ENCODE data around the gene MSGN1. TPM values are rescaled to one million over a fixed set of nuclear protein-coding genes. Genes with fewer than 3 reads are reported as not detected.

MSGN1 gene, protein sequence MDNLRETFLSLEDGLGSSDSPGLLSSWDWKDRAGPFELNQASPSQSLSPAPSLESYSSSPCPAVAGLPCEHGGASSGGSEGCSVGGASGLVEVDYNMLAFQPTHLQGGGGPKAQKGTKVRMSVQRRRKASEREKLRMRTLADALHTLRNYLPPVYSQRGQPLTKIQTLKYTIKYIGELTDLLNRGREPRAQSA
- total RNA-seq = not detected

- H3K27me3 Mint-ChIP-seq = peaks cover 34% of the 10 kb centered on the region
- no peak within 1 kb of the TSS for H3K27ac Mint-ChIP-seq
- no peak within 1 kb of the TSS for H3K4me3 Mint-ChIP-seq
- ChIA-PET CTCF (no interaction called here), POLR2A (no interaction called here)
- H3K36me3 Mint-ChIP-seq (ENCODE audit: low read depth) = no peaks in the 10 kb centered on the region
- no peak for DNase-seq
- H3K9me3 Mint-ChIP-seq = no peaks in the 10 kb centered on the region
- H3K4me1 Mint-ChIP-seq = peaks cover 16% of the 10 kb centered on the region
Observed at GRCh38 chr2:17816396-17817245, at the start of gene MSGN1. MSGN1 (plus strand) TSS chr2:17816460; CDS start chr2:17816519, 59 bp downstream.

GRCh38 chr2:17768894-17769293 is 47.4 kb upstream of the MSGN1 start:
- H3K36me3 Mint-ChIP-seq (ENCODE audit: low read depth) = peaks cover 48% of the 10 kb centered on the region
- H3K4me3 Mint-ChIP-seq = no peak overlapping the region
- no peaks in the 10 kb centered on the region for H3K9me3 Mint-ChIP-seq
- no peaks in the 10 kb centered on the region for H3K27me3 Mint-ChIP-seq
- H3K27ac Mint-ChIP-seq = no peak overlapping the region
- H3K4me1 Mint-ChIP-seq = no peaks in the 10 kb centered on the region
- no peak for DNase-seq
- CTCF ChIA-PET = no interaction called here
- POLR2A ChIA-PET = no interaction called here

- Mint-ChIP-seq H3K27me3 (no peaks in the 10 kb centered on the region), H3K27ac (no peak overlapping the region), H3K4me1 (no peaks in the 10 kb centered on the region), H3K9me3 (no peaks in the 10 kb centered on the region), H3K4me3 (no peak overlapping the region), H3K36me3 (ENCODE audit: low read depth) (peaks cover 51% of the 10 kb centered on the region)
- POLR2A ChIA-PET = interaction anchor here (0.8 kb wide), 1 partner anchor 18 kb away, joined by 4 read pairs; the partner anchor contains the start of gene GEN1
- CTCF ChIA-PET = no interaction called here
- no peak for DNase-seq
Observed at GRCh38 chr2:17771956-17772355, 44.3 kb upstream of the MSGN1 start.

DNA sequence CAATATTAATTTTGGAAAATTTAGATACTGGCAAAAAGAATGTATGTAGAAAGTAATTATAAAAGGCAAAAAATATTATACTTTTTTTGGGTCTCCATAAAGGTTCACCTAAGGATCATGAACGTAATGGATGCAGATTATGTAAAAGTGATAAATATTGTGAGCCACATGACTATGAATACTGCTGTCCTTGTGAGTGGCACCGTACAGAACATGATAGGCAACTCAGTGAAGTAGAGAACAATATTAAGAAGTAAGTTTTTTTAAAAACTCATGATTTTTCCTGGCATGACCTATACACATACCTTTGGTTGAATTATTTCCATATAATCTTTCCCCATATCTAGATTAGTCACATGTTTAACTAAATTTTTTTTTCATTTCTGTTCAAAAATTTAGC is 43.7 kb upstream of the MSGN1 start:
- DNase-seq = no peak
- Mint-ChIP-seq H3K4me3 (no peak overlapping the region), H3K4me1 (no peaks in the 10 kb centered on the region), H3K27ac (no peak overlapping the region), H3K36me3 (ENCODE audit: low read depth) (peaks cover 51% of the 10 kb centered on the region), H3K9me3 (no peaks in the 10 kb centered on the region), H3K27me3 (no peaks in the 10 kb centered on the region)
- POLR2A ChIA-PET = interaction anchor here (0.8 to 0.9 kb wide), 2 partner anchors 18 kb away, joined by 3 to 4 read pairs; partner anchors contain the start of gene GEN1
- CTCF ChIA-PET = interaction anchor here (1.0 kb wide), 1 partner anchor 16 kb away, joined by 3 read pairs; no protein-coding TSS in a partner anchor

- no peak overlapping the region for H3K4me3 Mint-ChIP-seq
- no peaks in the 10 kb centered on the region for H3K27me3 Mint-ChIP-seq
- DNase-seq = no peak
- H3K36me3 Mint-ChIP-seq (ENCODE audit: low read depth) = peaks cover 62% of the 10 kb centered on the region
- H3K4me1 Mint-ChIP-seq = no peaks in the 10 kb centered on the region
- CTCF ChIA-PET = interaction anchor here (1.0 kb wide), 1 partner anchor 62 kb away, joined by 4 read pairs; no protein-coding TSS in a partner anchor
- H3K9me3 Mint-ChIP-seq = no peaks in the 10 kb centered on the region
- H3K27ac Mint-ChIP-seq = no peak overlapping the region
- POLR2A ChIA-PET = no interaction called here
Observed at GRCh38 chr2:17780546-17780945, 35.7 kb upstream of the MSGN1 start.

- POLR2A ChIA-PET = no interaction called here
- no peak for DNase-seq
- H3K36me3 Mint-ChIP-seq (ENCODE audit: low read depth) = peaks cover 56% of the 10 kb centered on the region
- no peak overlapping the region for H3K27ac Mint-ChIP-seq
- no peaks in the 10 kb centered on the region for H3K27me3 Mint-ChIP-seq
- H3K4me1 Mint-ChIP-seq = no peaks in the 10 kb centered on the region
- no peak overlapping the region for H3K4me3 Mint-ChIP-seq
- CTCF ChIA-PET = no interaction called here
- H3K9me3 Mint-ChIP-seq = no peaks in the 10 kb centered on the region
Observed at GRCh38 chr2:17781482-17781881, 34.8 kb upstream of the MSGN1 start.

- Mint-ChIP-seq H3K9me3 (no peaks in the 10 kb centered on the region), H3K36me3 (ENCODE audit: low read depth) (peaks cover 25% of the 10 kb centered on the region), H3K27me3 (peaks cover 9% of the 10 kb centered on the region), H3K4me3 (no peak overlapping the region), H3K27ac (no peak overlapping the region), H3K4me1 (no peaks in the 10 kb centered on the region)
- ChIA-PET CTCF (interaction anchor here (0.7 kb wide), 1 partner anchor 44 kb away, joined by 3 read pairs; no protein-coding TSS in a partner anchor), POLR2A (no interaction called here)
- DNase-seq = no peak
Observed at GRCh38 chr2:17786727-17787126, 29.5 kb upstream of the MSGN1 start.

GRCh38 chr2:17788773-17789172 is 27.5 kb upstream of the MSGN1 start:
- H3K9me3 Mint-ChIP-seq = no peaks in the 10 kb centered on the region
- ChIA-PET CTCF (no interaction called here), POLR2A (no interaction called here)
- no peak for DNase-seq
- no peak overlapping the region for H3K27ac Mint-ChIP-seq
- peaks cover 11% of the 10 kb centered on the region for H3K36me3 Mint-ChIP-seq (ENCODE audit: low read depth)
- peaks cover 3% of the 10 kb centered on the region for H3K4me1 Mint-ChIP-seq
- H3K27me3 Mint-ChIP-seq = peaks cover 9% of the 10 kb centered on the region
- H3K4me3 Mint-ChIP-seq = no peak overlapping the region

DNA sequence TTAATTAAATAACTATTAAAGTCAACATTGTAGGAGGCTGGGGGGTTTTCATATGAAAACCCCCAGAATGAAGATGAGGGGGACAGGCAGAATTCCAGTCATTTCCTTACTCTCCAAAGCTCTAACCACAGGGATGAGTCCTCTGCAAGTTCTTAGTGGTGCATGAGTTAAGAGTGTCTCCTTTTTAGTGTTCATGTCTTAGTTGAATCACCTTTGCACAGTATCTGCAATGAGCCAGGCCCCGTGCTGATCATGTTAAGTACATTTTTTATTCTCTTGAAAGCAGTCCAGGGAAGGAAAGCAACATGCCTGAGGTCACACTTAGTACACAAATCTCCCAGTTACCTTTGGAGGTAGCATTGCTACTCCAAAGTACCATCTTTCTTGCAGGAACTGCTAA is 25.7 kb upstream of the MSGN1 start:
- Mint-ChIP-seq H3K4me3 (no peak overlapping the region), H3K4me1 (peaks cover 3% of the 10 kb centered on the region), H3K27ac (no peak overlapping the region), H3K27me3 (peaks cover 9% of the 10 kb centered on the region), H3K36me3 (ENCODE audit: low read depth) (no peaks in the 10 kb centered on the region), H3K9me3 (no peaks in the 10 kb centered on the region)
- ChIA-PET POLR2A (interaction anchor here (1.5 kb wide), 1 partner anchor 18 kb away, joined by 3 read pairs; no protein-coding TSS in a partner anchor), CTCF (no interaction called here)
- DNase-seq = no peak

DNA sequence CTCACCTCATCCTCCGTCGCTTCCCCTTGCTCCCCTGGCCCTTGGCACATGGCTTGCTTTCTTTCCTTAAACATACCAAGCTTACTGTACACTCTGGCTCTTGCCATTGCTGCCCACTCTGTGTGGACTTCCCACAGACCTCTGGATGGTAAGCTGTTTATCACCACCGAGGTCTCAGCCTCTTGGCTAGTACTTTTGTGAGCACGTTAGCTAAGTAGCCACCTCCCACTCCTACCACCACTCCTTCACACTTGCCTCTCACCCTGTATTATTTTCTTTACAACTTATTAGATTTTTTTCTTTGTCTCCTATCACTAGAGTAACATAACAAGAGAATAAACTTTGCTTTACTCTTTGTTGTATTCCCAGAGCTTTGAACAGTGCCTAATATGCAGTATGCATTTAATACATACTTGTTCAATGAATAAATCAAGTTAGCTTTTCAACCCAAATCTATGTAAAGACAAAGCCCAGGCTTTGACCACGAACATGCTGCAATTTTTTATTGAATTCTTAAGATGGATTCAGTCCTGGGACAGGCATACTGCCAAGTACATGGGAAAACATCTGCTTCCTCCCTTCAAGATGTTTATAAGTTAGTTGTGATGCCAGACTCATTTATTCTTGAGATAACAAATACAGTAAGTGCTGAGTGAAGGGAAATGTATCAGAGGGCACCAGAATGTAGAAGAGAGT is 25.0 kb upstream of the MSGN1 start:
- H3K27me3 Mint-ChIP-seq = peaks cover 10% of the 10 kb centered on the region
- H3K36me3 Mint-ChIP-seq (ENCODE audit: low read depth) = no peaks in the 10 kb centered on the region
- H3K27ac Mint-ChIP-seq = no peak overlapping the region
- H3K4me3 Mint-ChIP-seq = no peak overlapping the region
- POLR2A ChIA-PET = interaction anchor here (1.5 kb wide), 1 partner anchor 18 kb away, joined by 3 read pairs; no protein-coding TSS in a partner anchor
- no peak for DNase-seq
- CTCF ChIA-PET = interaction anchor here (1.0 kb wide), 1 partner anchor 40 kb away, joined by 3 read pairs; no protein-coding TSS in a partner anchor
- H3K9me3 Mint-ChIP-seq = no peaks in the 10 kb centered on the region
- H3K4me1 Mint-ChIP-seq = peaks cover 3% of the 10 kb centered on the region

GRCh38 chr2:17791817-17792130 is 24.5 kb upstream of the MSGN1 start:
- Mint-ChIP-seq H3K4me1 (peaks cover 3% of the 10 kb centered on the region), H3K36me3 (ENCODE audit: low read depth) (no peaks in the 10 kb centered on the region), H3K27me3 (peaks cover 13% of the 10 kb centered on the region), H3K4me3 (no peak overlapping the region), H3K27ac (no peak overlapping the region), H3K9me3 (no peaks in the 10 kb centered on the region)
- CTCF ChIA-PET = interaction anchor here (1.0 kb wide), 1 partner anchor 39 kb away, joined by 3 read pairs; no protein-coding TSS in a partner anchor
- POLR2A ChIA-PET = no interaction called here
- DNase-seq = no peak

DNA sequence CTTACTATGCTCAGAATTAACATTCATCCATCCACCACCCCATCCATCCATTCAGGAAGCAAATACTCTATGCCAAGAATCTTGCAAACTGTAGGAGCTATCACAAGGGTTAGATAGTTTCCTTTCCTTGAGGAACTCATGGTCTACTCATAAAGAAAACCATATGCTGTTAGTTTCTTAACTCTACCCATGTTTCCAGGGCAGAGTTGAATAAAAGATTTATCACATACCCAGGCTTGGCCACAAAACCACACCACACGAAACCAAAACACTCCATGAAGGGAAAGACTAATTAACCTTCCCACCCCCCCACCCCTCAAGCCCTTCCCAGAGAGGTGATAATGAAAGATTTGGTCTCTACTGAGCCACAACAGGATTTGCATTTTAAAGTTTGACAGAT is 23.7 kb upstream of the MSGN1 start:
- POLR2A ChIA-PET = no interaction called here
- Mint-ChIP-seq H3K4me3 (no peak overlapping the region), H3K27me3 (peaks cover 14% of the 10 kb centered on the region), H3K4me1 (peaks cover 3% of the 10 kb centered on the region), H3K9me3 (no peaks in the 10 kb centered on the region), H3K36me3 (ENCODE audit: low read depth) (no peaks in the 10 kb centered on the region), H3K27ac (no peak overlapping the region)
- DNase-seq = no peak
- CTCF ChIA-PET = no interaction called here

DNA sequence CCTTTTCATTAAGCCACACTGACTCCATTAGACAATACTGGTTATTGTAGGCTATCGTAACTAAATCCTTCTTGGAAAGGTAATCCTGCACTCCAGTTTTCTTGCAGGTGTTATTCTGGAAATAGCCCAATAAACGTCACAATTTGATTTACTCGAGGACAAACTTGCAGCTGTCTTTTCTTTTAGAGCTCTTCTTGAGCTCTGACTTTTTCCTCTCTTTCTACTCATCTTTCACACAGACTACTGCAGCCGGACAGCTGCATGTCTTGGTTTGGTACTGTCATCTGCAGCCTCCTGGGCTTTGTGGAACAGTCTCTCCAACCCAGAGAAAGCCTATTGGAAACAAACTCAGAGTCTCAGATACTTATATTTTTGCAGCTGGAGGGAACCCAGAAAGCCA is 23.0 kb upstream of the MSGN1 start:
- Mint-ChIP-seq H3K9me3 (no peaks in the 10 kb centered on the region), H3K27me3 (peaks cover 17% of the 10 kb centered on the region), H3K4me1 (peaks cover 3% of the 10 kb centered on the region), H3K27ac (no peak overlapping the region), H3K4me3 (no peak overlapping the region), H3K36me3 (ENCODE audit: low read depth) (no peaks in the 10 kb centered on the region)
- no peak for DNase-seq
- ChIA-PET CTCF (no interaction called here), POLR2A (no interaction called here)

Measured in activated CD4-positive, alpha-beta memory T cell treated with anti-CD3 and anti-CD28 coated beads, Interleukin-2, amount 10 ng/mL, durations not matched to agents 7 days and 5 days (primary cell).